ENCODE results near the gene DOCK3.
"Not testable (repeated sequence)": the region's sequence is repeated elsewhere in the genome, so short reads cannot be mapped to it uniquely, and the experiment has no call there.

Gene DOCK3

GRCh38 chr3:50890688-50891344, 216.1 kb downstream of the DOCK3 start:
- in situ Hi-C loops (cut with MboI; ENCODE audit: low sequenced_read_pairs, unreplicated experiment): no loop called here

GRCh38 chr3:50901097-50901496, 226.4 kb downstream of the DOCK3 start:
- DNase-seq (ENCODE audit: low spot score); in situ Hi-C loops (cut with MboI; ENCODE audit: low sequenced_read_pairs, unreplicated experiment): not testable (repeated sequence)

More at GRCh38 chr3:50890688-50891344, 216.1 kb downstream of the DOCK3 start:
- no peak for TF ChIP-seq CTCF (IDR thresholded peaks at IDR 0.05; ENCODE audit: borderline replicate concordance, control extremely low read depth, extremely low read depth, insufficient read depth, missing control alignments)
- DNase-seq (ENCODE audit: low spot score): no peak

- in situ Hi-C loops (cut with MboI; ENCODE audit: low sequenced_read_pairs, unreplicated experiment): no loop called here
- TF ChIP-seq CTCF (IDR thresholded peaks at IDR 0.05; ENCODE audit: borderline replicate concordance, control extremely low read depth, extremely low read depth, insufficient read depth, missing control alignments): no peak
- DNase-seq (ENCODE audit: low spot score): no peak
Measured at GRCh38 chr3:50912746-50913145, 238.0 kb downstream of the DOCK3 start.

GRCh38 chr3:50913260-50913659, 238.5 kb downstream of the DOCK3 start:
- no peak for DNase-seq (ENCODE audit: low spot score)
- no peak for TF ChIP-seq CTCF (IDR thresholded peaks at IDR 0.05; ENCODE audit: borderline replicate concordance, control extremely low read depth, extremely low read depth, insufficient read depth, missing control alignments)
- in situ Hi-C loops (cut with MboI; ENCODE audit: low sequenced_read_pairs, unreplicated experiment): no loop called here

GRCh38 chr3:50922071-50922470, 247.3 kb downstream of the DOCK3 start:
- in situ Hi-C loops (cut with MboI; ENCODE audit: low sequenced_read_pairs, unreplicated experiment); DNase-seq (ENCODE audit: low spot score): not testable (repeated sequence)

GRCh38 chr3:50923955-50924354, 249.2 kb downstream of the DOCK3 start:
- no peak for DNase-seq (ENCODE audit: low spot score)
- in situ Hi-C loops (cut with MboI; ENCODE audit: low sequenced_read_pairs, unreplicated experiment): no loop called here
- TF ChIP-seq CTCF (IDR thresholded peaks at IDR 0.05; ENCODE audit: borderline replicate concordance, control extremely low read depth, extremely low read depth, insufficient read depth, missing control alignments): no peak

- in situ Hi-C loops (cut with MboI; ENCODE audit: low sequenced_read_pairs, unreplicated experiment): no loop called here
- DNase-seq (ENCODE audit: low spot score): no peak
- no peak for TF ChIP-seq CTCF (IDR thresholded peaks at IDR 0.05; ENCODE audit: borderline replicate concordance, control extremely low read depth, extremely low read depth, insufficient read depth, missing control alignments)
Measured at GRCh38 chr3:50924638-50925037, 249.9 kb downstream of the DOCK3 start.

GRCh38 chr3:50926868-50927267, 252.1 kb downstream of the DOCK3 start:
- DNase-seq (ENCODE audit: low spot score): no peak
- in situ Hi-C loops (cut with MboI; ENCODE audit: low sequenced_read_pairs, unreplicated experiment): no loop called here
- no peak for TF ChIP-seq CTCF (IDR thresholded peaks at IDR 0.05; ENCODE audit: borderline replicate concordance, control extremely low read depth, extremely low read depth, insufficient read depth, missing control alignments)
